Measurements from ENCODE around the gene STK26. TPM values are rescaled to one million over a fixed set of nuclear protein-coding genes. Genes with fewer than 3 reads are reported as not detected.
"Not testable (repeated sequence)": the region's sequence is repeated elsewhere in the genome, so short reads cannot be mapped to it uniquely, and the experiment has no call there.

The STK26 gene
- 3.2 TPM for total RNA-seq

DNA sequence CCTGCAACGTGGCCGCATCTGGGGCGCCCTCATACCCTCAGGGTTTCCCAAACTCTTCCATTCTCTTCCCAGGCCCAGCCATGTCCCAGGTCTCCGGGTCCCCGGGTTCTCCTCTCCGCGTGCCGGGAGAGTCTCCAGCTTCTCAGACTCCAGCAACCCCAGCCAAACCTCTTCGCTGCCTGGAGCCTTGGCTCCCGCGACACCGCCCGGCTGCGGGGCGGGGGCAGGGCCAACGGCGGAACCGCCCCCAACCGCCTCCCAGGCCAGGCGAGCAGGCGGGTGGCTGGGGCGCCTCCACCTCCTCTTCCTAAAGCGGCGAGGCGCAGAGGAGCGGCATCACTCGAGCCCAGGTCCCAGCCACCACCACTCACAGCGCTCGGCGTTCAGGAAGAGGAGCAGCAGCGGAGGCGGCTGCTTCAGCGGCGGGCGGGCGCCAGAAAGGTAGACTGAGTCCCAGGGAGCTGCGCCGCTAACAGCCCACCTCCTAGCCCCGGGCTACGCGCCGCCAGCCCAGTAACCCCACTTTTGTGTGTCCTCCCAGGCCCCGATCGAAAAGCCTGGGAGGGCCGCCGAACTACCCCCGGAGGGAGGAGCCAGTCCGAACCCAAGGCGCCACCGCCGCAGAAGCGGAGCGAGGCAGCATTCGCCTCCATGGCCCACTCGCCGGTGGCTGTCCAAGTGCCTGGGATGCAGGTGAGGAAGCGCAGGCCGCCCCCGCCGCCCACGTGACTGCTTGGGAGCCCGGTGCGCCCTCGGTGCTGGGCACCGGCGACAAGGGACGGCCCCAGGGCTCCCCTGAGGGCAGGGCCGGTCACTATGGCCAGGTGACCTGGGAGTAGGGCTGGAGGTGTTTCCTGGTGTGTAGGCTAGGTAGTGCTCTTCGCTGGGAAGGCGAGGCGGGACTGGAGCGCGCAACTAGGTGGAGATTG, at the start of gene STK26:
TSS of gene STK26 (plus strand) at position 336 of the 929 bp plus-strand sequence. CDS start at position 652, 316 bp downstream.
- peak; percentile 94 for ATAC-seq
- DNase-seq (ENCODE audit: low spot score), result peak; percentile 71

DNA sequence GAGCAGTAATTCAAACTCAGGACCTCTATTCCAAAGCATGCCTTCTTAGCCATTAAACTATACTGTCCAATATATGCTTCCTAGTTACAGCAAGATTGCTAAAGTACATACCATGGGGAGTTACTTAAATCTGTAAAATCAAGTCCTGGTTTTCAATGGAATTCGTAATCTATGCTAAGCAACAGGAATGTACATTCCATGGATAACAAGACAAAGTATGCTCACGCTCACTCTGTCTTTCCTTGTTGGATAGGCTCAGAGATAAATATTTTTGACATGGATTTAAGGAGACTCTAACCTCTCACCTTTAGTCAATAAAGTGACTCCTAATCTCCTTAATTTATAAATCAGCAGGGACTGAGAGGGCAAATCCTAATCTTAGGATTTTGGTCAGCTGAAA, 47.3 kb upstream of the STK26 start:
- DNase-seq (ENCODE audit: low spot score) (no peak), ATAC-seq (no peak)

DNA sequence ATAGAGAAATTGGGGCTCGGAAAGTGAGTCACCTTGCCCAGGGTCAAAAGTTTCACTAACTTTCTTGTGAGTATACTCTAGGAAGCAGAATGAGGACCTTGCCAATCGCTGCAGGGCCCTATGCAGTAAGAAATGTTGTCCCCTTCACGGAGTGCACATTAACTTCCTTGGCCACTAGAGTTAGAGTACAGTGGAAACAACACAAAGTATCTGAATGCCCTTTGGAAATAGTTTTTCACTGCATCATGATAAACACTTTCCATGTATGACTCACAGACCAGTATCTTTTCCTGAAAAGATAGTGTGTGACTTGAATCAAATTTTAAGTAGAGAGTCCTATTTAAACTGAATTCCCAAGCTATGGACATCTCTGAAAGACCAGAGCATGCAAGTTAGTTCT, 45.5 kb upstream of the STK26 start:
- ATAC-seq, result no peak
- DNase-seq (ENCODE audit: low spot score), result no peak

DNA sequence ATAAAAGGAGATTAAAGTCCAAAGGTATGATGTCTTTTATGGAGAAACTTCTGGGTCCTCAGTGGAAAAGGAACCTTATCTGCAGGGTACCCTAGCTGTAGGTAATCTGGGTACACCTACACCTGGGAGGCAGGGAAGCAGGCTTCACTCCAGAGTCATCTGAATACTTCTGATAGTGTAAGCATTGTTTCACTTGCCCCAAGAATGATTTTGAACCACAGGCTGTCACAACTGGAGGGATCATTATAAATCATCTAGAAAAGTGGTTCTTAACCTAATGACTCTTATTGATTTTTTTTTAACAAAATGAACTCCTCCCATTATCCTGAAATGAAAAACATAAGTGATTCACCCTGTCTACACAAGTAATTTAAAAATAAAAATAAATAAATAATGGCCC, 44.0 kb upstream of the STK26 start:
- DNase-seq (ENCODE audit: low spot score), result no peak
- ATAC-seq, result no peak

DNA sequence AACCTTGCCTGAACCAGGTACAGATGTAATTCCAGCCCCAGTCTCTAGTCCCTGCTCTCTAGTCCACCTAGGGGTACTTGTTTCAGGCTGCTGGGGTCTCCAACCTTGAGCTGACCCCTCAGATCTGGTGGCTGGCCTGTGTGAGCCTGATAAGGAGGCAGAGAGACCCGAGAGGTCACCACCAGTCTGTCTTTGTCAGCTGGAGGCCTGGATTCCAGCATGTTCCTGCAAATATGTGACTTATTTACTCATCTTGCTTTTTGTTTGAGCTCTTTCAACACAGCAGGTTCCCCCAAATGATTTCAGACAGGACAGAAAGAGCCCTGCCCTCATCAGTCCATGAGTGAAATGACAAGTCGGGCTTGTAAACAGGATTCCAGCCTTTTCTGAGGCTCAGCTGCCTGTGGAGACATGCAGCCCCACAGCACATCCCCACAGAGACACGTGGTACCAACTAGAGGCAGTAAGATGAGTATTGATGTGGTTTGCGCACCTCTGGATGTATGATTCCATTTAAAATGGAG, 37.5 kb upstream of the STK26 start:
- DNase-seq (ENCODE audit: low spot score) (no peak), ATAC-seq (no peak)

DNA sequence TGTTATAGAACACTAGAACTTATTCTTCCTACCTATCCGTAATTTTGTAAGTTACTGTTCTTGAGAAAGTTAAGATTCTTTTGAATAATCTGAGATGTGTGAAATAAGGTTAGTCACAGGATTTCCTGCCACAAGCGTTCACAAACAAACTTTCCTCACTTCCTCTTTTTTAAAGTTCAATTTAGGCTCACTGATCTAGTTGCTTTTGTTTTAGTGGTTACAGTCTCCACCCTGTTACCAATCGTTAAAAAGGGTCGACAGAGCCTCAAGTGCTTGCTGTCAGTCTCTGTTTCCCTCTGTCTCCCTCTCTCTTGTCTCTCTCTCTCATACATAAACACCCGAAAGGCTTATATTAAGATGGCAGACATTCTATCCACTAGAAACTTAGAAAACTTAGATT, 35.9 kb upstream of the STK26 start:
- DNase-seq (ENCODE audit: low spot score) (no peak), ATAC-seq (no peak)

DNA sequence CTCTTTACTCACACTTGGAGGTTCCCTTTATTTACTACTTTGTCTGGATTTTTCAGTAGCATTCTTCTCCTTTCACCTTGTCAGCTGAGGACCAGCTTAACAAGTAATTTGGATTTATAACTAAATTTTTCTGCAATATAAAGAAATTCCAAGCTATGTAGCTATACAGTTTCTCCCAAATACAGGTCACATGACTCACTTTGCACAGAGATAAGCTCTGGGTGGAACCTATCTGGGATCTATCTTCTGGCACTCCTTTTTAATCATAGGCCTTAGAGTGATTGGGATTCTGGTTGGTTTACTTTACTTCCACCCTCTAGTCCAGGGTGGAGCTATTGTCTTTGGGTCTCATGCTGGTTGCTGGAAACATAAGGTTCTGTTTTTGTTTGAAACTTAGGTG, 34.9 kb upstream of the STK26 start:
- no peak for DNase-seq (ENCODE audit: low spot score)
- ATAC-seq, result no peak

DNA sequence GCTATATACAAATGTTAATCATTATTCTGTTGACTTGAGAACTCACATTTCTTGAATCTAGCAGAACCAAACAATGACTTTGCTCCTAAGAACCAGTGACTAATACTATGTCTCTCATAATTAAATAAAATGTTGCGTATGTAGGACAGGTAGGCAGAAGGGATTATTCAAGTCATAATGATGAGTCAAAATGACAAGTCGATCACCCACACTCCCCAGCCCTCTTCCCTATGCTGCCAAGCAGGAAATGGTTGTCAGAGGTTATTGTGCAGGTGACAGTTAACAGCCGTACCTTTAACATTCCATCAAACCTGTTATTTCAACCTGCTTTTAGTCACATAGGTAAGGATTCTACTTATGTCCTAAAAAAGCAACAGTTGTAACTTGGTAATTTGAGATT, 22.0 kb upstream of the STK26 start:
- DNase-seq (ENCODE audit: low spot score), result no peak
- ATAC-seq, result no peak

DNA sequence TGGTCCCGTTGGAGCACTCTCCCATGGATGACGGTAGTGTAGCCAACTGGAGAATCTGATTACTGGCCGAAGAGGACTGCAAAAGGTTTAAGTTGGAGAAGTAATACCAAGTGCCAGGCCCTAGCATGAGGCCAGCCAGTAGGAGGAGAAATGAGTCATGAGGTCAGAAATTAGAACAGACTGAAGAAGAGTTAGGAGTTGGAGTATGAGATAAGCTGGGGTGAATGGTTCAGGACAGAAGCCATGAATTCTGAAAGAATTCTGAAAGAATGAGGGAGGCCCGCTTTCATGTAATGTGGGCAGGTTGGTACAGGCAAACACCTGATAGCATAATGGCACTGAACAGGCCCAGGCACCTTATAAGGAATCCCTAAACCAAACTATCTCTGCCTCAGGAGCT, 18.4 kb upstream of the STK26 start:
- ATAC-seq (no peak), DNase-seq (ENCODE audit: low spot score) (no peak)

DNA sequence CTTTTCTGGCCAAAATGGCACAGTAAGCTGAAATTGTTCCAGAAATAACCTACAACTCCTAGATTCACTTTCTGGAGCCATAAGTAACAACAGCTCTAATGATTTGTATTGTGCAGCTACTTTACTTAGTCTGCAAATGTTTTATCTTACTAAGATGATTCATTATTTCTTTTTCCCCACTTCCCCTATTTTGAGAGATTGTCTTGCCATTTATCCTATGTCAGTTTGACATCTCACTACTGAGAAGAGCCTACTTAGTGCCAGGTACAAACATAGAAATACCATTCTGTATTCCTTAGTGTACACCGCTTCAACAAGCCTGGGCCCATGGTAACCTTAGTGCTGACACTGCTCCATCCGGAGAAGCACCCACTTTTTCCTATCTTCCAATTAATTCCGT, 13.8 kb upstream of the STK26 start:
- DNase-seq (ENCODE audit: low spot score) (no peak), ATAC-seq (no peak)

DNA sequence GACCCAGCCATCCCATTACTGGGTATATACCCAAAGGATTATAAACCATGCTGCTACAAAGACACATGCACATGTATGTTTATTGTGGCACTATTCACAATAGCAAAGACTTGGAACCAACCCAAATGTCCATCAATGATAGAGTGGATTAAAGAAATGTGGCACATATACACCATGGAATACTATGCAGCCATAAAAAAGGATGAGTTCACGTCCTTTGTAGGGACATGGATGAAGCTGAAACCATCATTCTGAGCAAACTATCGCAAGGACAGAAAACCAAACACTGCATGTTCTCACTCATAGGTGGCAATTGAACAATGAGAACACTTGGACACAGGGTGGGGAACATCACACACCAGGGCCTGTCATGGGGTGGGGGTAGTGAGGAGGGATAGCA, 12.9 kb upstream of the STK26 start:
- ATAC-seq; DNase-seq (ENCODE audit: low spot score): not testable (repeated sequence)

DNA sequence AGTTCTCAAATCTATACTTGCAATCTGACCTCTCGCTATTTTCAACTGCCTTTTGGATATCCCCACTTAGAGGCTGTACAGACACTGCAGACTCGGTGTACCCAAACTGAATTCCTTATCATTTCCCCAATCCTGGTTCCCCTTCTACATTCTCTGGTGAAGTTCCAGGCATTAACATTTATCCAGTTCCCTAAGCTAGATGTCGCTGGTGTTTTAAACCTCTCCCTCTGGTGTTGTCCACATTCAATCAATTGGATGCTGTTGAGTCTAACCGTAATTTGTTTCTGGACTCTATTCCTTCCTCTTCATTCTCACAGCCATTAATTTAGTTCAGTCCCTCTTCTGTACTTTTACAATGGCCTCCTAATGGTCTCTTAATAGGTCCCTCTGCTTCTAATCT, 7.2 kb upstream of the STK26 start:
- no peak for DNase-seq (ENCODE audit: low spot score)
- no peak for ATAC-seq

DNA sequence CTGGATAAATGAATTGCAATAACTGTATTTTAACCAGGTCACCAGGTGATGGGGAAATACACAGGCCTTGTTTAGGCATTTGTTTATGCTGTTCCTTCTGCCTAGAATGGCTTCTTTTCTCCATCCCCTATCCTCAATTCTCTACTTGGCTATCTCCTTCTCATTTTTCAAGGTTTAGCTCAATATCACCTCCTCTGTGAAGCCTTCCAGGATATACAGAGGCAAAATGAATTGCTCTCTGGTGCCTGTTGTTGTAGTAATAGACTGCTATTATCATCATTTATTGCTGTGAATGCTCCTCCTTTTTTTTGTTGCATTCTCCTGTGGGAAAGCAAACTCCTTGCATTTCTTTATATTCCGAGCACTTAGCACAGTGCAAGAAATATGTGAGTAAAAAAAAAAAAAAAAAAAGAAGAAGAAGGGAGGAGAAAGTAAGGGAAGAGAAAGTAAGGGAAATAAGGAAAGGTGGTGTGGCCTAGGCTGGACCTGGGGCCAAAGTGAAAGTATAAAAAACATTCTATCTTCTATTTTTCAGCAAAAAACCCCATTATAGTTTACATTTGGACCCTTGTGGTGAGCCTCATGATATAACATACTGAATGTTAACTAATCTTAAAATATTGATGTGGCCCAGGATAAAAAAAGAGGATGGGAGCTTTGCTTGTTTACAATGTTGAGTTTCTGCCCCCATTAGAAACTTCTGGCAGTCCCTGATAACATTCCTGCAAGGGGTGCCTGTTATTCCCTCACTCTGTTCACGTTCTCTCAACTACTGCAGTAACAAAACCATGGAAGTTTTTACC, 6.3 kb upstream of the STK26 start:
- DNase-seq (ENCODE audit: low spot score) (no peak), ATAC-seq (no peak)

DNA sequence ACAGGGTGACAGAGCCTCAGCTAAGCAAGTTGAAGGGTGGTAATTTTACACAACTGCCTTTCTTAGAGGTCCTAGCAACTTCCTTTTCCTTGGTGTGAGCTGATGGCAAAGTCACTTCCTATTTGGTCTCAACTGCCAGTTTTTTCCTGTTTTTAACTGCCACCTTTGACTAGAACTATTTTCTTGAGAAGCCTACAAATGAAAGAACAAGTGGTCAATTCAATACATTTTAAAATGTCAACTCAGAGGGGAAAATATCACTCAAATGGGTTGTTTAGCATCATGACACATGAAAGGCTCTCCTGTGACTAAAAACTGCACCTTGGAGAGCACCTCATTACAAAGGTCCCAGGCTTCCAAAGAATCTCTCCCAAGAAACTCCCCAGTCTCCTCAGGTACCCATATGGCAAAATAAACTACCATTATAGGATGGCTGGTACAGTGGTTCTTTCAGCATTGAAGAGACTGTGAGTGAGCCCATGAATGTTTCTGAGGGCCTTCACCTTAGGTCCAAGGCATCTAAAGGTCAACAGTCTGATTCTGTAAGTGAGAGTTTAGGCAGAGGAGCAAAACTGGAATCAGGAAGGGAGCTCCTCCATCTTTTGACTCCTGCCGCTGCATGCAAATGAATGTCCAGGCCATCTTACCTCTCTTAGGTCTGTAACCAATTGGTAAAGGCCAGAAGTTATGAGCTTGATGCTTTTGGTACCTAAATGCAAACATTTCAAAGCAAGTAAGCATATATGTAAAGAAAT, 5.5 kb upstream of the STK26 start:
- ATAC-seq, result no peak

DNA sequence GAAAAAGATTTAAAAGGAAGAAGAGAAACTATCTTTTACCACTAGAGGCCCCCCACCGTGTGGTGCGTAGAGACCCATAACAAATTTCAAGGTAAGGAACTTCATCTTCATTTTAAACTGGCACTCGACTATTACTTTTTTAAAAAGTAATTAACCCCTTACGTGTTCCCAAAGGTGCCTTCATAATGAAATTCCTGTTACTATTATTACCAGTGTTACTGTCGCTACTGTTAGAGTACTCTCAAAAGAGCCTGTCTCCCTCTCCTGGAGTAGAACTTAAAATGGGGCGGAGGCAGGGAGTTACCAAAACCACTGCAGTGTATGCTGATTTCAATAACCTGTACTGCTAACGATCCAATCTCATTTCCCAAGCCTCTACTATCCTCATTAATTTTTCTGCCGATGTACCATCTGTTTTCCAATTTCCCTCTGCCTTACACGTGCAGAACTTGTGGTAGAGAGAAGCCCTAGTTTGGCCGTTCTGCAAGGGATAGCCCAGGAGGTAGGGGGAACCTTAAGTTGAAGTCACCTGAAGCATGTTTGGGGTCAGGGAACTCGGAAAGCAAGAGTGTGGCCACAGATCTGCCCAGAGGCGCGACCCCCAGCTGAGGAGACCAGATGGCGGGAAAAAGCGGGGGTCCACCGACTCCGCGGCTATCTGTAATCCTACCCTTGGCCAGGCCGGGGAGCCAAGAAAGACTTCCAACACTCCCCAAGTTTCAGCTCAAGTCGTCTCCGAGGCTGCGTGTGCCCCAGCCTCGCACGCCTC, 720 bp upstream of the STK26 start:
- ATAC-seq (peak; percentile 21), DNase-seq (ENCODE audit: low spot score) (no peak)

More for the DNA sequence above, 5.5 kb upstream of the STK26 start:
- DNase-seq (ENCODE audit: low spot score), result no peak

DNA sequence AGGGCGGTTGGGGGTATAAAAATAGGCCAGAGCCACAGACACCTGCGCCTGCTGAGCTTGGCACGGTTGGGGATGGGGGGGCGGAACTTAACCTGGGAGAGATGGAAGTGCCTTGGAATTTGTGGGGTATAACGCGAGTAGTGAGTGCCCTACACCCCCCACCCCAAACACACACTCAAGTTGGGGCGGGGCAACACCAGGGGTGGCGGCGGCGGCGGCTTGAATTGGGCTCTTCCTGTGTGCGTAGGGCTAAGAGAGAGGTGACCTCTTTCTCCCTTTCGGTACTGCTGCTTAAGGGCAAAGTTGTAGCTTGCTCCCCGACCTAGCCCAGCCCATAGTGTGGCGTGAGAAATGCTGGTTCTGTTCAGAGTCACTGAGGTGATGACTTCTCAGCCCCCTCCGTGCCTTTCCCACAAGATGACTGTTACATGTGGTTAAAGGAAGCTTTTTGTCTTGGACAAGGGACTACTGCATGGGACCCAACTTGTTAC, 839 bp downstream of the STK26 start:
- ATAC-seq (peak; percentile 32), DNase-seq (ENCODE audit: low spot score) (no peak)

DNA sequence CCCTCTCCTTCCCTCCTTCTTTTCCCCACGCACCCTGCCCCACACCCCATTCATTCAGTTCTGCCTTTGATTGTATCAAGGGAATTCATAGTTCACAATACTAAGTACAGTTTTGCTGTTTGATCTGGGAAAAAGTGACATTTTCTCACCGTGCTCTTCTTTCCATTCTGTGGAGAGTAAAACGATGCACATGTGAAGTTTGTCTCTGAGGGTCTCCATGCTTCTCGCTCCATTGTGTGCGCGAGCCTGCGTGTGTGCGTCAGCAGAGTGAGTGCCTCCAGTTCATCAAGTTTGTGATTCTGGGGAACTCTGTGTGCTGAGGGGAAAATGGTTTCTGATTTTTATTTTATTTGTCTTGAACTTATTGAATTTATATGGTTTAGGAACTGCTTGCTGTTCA, 1.9 kb downstream of the STK26 start:
- DNase-seq (ENCODE audit: low spot score), result no peak
- no peak for ATAC-seq

DNA sequence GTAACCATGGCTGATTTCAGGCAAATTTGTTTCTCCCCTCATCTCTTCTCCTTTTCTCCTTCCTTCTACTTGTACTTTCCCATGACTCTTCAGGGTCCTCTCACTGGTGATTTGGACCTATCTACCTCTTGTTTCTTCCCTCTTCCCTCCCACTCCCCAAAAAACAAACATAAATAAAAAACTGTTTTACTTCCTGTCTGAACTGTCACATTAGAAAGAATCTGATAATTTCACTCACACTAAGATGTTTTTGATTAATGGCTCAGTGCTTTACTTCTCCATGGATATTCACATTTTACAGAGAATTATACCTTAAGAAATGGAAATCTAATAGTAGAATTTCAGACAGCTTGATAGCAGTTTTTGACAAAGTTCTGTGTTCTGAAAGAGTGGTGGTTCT, 7.2 kb downstream of the STK26 start:
- ATAC-seq (no peak), DNase-seq (ENCODE audit: low spot score) (no peak)

DNA sequence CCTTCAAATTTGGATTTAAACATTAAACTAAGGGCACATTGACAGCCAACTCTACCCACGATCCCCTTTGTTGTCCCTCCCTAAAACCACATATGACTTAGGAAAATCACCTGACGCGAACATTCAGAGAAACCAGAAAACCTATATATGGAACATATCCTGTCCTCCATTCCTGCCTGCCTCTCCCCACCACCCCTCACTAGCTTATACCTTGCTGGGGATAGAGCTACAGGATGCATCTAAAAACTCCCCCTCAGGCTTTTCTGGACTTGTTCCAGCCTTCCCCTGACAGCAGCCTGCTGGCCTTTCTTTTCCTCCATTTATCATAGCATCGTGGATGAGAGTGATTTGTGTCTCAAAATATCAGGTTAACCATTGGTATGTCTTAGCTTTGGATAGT, 8.8 kb downstream of the STK26 start:
- DNase-seq (ENCODE audit: low spot score) (no peak), ATAC-seq (no peak)

DNA sequence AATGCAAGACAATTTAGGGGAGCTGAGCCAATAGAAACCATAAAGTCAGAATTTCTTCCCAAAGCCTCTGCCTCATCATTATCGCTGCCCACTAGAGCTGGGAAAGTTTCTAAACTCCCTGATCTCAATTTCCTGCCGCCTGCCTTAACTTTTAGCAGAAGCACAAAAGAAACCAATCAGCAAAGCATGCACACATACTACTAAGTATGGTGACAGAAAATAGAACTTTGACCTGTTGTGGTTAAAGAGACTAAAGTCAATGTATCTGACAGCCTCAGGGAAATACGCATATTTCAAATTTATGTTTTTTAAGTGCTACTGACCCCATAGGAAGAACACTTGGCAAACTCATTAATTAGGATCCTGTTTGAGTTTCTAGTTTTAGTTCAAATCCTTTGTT, 10.1 kb downstream of the STK26 start:
- no peak for DNase-seq (ENCODE audit: low spot score)
- ATAC-seq, result no peak

Measured in left lobe of liver (tissue), 2 donors.